HCT116 (cell line): ENCODE data around the gene TANC1. TPM values are rescaled to one million over a fixed set of nuclear protein-coding genes. Genes with fewer than 3 reads are reported as not detected.

ENCODE experiments used
- ATAC-seq: fragments of 200-7000 bp; cut with Tn5 transposase; 2 replicates; pipeline ENCODE4 v1.9.1; 2020; ENCODE audit warnings: mild to moderate bottlenecking, moderate library complexity
- BruUV-seq: library from RNA; stranded (reverse); fragments of 400-500 nt; replicated peaks from 2 replicates; lab custom pipeline; 2021; lab: Mats Ljungman, UMichigan
- CTCF ChIA-PET: fragments of 300-600 bp; sonication (Branson Sonifier 250); formaldehyde crosslinking; loops from one replicate; lab custom pipeline; 2021; ENCODE audit warnings: antibody characterized with exemption; lab: Charles Lee
- POLR2A ChIA-PET: fragments of 300-600, 350-600 bp; sonication (Branson Sonifier 250); formaldehyde crosslinking; loops from one replicate; lab custom pipeline; 2021; ENCODE audit warnings: antibody characterized with exemption; lab: Charles Lee
- RAD21 ChIA-PET, 2 experiments: fragments of 300-600 bp; sonication (Branson Sonifier 250); formaldehyde crosslinking; loops; one replicate each; lab custom pipeline; 2023; ENCODE audit warnings: low total read pairs in 2 of 2; ENCODE audit not compliant: uncharacterized antibody in 2 of 2, unreplicated experiment in 2 of 2, low non-redundant PET in 1 of 2; lab: Charles Lee
- DNase-seq: peaks from one replicate; pipeline ENCODE4 v3.0.0-alpha.2; 2010; ENCODE audit warnings: low read depth, low spot score
- H2AFZ ChIP-seq: fragments of 200-600 bp; shearing (Covaris generic), sonication (generic); 2 replicates; pipeline ENCODE4 v1.6.1; 2017; ENCODE audit warnings: low read depth, mixed run types, mixed read lengths, antibody characterized with exemption, low read length; ENCODE audit not compliant: poor library complexity, severe bottlenecking
- H3K27ac ChIP-seq: 2 replicates; pipeline ENCODE4 v1.5.1; 2012; ENCODE audit warnings: low read depth, low read length
- H3K27me3 ChIP-seq: fragments of 200-600 bp; sonication (generic); 2 replicates; pipeline ENCODE4 v1.6.1; 2016; ENCODE audit warnings: mixed run types, low read length, mixed read lengths; ENCODE audit not compliant: insufficient read depth
- H3K36me3 ChIP-seq, 2 experiments: fragments of 200-500 bp in 1 of 2; fragments of 200-600 bp in 1 of 2; sonication (Bioruptor generic) in 1 of 2; sonication (generic) in 1 of 2; 2 replicates each; pipeline versions ENCODE4 v1.5.1 to v1.6.1; 2014 to 2016; ENCODE audit warnings: low read length in 2 of 2, inconsistent platforms in 1 of 2, mixed read lengths in 1 of 2, mixed run types in 1 of 2; ENCODE audit not compliant: insufficient read depth in 2 of 2, control insufficient read depth in 1 of 2
- H3K4me1 ChIP-seq, 2 experiments: fragments of 200-600 bp in 1 of 2; sonication (generic) in 1 of 2; 2 replicates each; pipeline versions ENCODE4 v1.5.1 to v1.6.1; 2012 to 2017; ENCODE audit warnings: low read length in 2 of 2, inconsistent platforms in 1 of 2, mild to moderate bottlenecking in 1 of 2, mixed read lengths in 1 of 2, mixed run types in 1 of 2, moderate library complexity in 1 of 2; ENCODE audit not compliant: insufficient read depth in 2 of 2, control insufficient read depth in 1 of 2
- H3K4me2 ChIP-seq: fragments of 200-600 bp; sonication (generic); 2 replicates; pipeline ENCODE4 v1.6.1; 2017; ENCODE audit warnings: mixed run types, low read length, mixed read lengths
- H3K4me3 ChIP-seq, 2 experiments: fragments of 200-600 bp in 1 of 2; sonication (generic) in 1 of 2; replicated peaks in 1 of 2; 2 replicates each; pipeline ENCODE4 v1.5.1; 2011 to 2016; ENCODE audit warnings: low read length in 2 of 2, control low read depth in 1 of 2, low read depth in 1 of 2, mild to moderate bottlenecking in 1 of 2, mixed read lengths in 1 of 2, mixed run types in 1 of 2
- H3K79me2 ChIP-seq: fragments of 200-600 bp; sonication (generic); 2 replicates; pipeline ENCODE4 v1.6.1; 2017; ENCODE audit warnings: mild to moderate bottlenecking, mixed run types, low read length, moderate library complexity, mixed read lengths; ENCODE audit not compliant: insufficient read depth
- H3K9ac ChIP-seq: fragments of 200-600 bp; sonication (generic); 2 replicates; pipeline ENCODE4 v1.6.1; 2016; ENCODE audit warnings: low read length, mixed read lengths
- H3K9me2 ChIP-seq: fragments of 200-600 bp; sonication (generic), shearing (Covaris generic); 2 replicates; pipeline ENCODE4 v1.6.1; 2017; ENCODE audit warnings: mixed run types, mild to moderate bottlenecking, moderate library complexity; ENCODE audit not compliant: insufficient read depth
- H3K9me3 ChIP-seq, 2 experiments: fragments of 200-500 bp in 1 of 2; fragments of 200-600 bp in 1 of 2; sonication (Bioruptor generic) in 1 of 2; sonication (generic) in 1 of 2; 2 replicates each; pipeline ENCODE4 v1.6.1; 2014 to 2017; ENCODE audit warnings: low read length in 2 of 2, mixed read lengths in 2 of 2, inconsistent platforms in 1 of 2, low read depth in 1 of 2, mild to moderate bottlenecking in 1 of 2, mixed run types in 1 of 2, moderate library complexity in 1 of 2; ENCODE audit not compliant: control insufficient read depth in 1 of 2, insufficient read depth in 1 of 2
- H4K20me1 ChIP-seq: fragments of 200-600 bp; sonication (generic), shearing (Covaris generic); 2 replicates; pipeline ENCODE4 v1.6.1; 2017; ENCODE audit warnings: mixed run types, mild to moderate bottlenecking, moderate library complexity; ENCODE audit not compliant: insufficient read depth
- ATF3 ChIP-seq: IDR thresholded peaks from 2 replicates; pipeline ENCODE4 v1.6.1; 2012
- EGR1 ChIP-seq: IDR thresholded peaks from 2 replicates; pipeline ENCODE4 v1.6.1; 2012; ENCODE audit warnings: low read depth
- FOSL1 ChIP-seq: IDR thresholded peaks from 2 replicates; pipeline ENCODE4 v1.6.1; 2012; ENCODE audit warnings: low read depth
- JUND ChIP-seq: IDR thresholded peaks from 2 replicates; pipeline ENCODE4 v1.6.1; 2012
- MAX ChIP-seq: IDR thresholded peaks from 2 replicates; pipeline ENCODE4 v1.6.1; 2012
- RAD21 ChIP-seq: IDR thresholded peaks from 2 replicates; pipeline ENCODE4 v1.6.1; 2012; ENCODE audit warnings: low read depth, mild to moderate bottlenecking
- SP1 ChIP-seq: IDR thresholded peaks from 2 replicates; pipeline ENCODE4 v1.6.1; 2012; ENCODE audit warnings: low read depth
- SRF ChIP-seq: IDR thresholded peaks from 2 replicates; pipeline ENCODE4 v1.6.1; 2012; ENCODE audit warnings: low read depth
- YY1 ChIP-seq: IDR thresholded peaks from 2 replicates; pipeline ENCODE4 v1.6.1; 2011; ENCODE audit warnings: low read length, low read depth, moderate library complexity, mild to moderate bottlenecking; ENCODE audit not compliant: insufficient replicate concordance; ENCODE audit errors: extremely low read depth
- ZFX ChIP-seq: fragments of 450-650 bp; IDR thresholded peaks from 2 replicates; pipeline ENCODE4 v1.6.1; 2017
- ZNF274 ChIP-seq: fragments of 200-500 bp; sonication (Bioruptor generic); IDR thresholded peaks from 2 replicates; pipeline ENCODE4 v1.6.1; 2014; ENCODE audit warnings: mild to moderate bottlenecking, low read depth, low read length, inconsistent platforms
- intact Hi-C: fragments of 100-400 bp; cut with micrococcal nuclease; formaldehyde crosslinking; loops from 2 replicates; pipeline ENCODE4 v1.10.0; 2022
- total RNA-seq: library from RNA; stranded (reverse); gene quantifications from one replicate; pipeline ENCODE4 v1.2.1, GENCODE V29; 2021; ENCODE audit not compliant: unreplicated experiment
- TF ChIP-seq, protein P1 (sequence below): IDR thresholded peaks from 2 replicates; pipeline ENCODE4 v1.6.1; 2012; ENCODE audit warnings: low read depth
- TF ChIP-seq, protein P2 (sequence below), 3 experiments: fragments of 200-600 bp in 1 of 3; sonication (generic) in 1 of 3; IDR thresholded peaks in 2 of 3; conservative IDR thresholded peaks in 1 of 3; 2 replicates each; pipeline ENCODE4 v1.5.1; 2012 to 2017; ENCODE audit warnings: low read depth in 2 of 3, low read length in 2 of 3, antibody characterized with exemption in 1 of 3, borderline replicate concordance in 1 of 3, control low read depth in 1 of 3, mild to moderate bottlenecking in 1 of 3, mixed read lengths in 1 of 3, mixed run types in 1 of 3, moderate library complexity in 1 of 3; ENCODE audit not compliant: insufficient read depth in 1 of 3

The TANC1 gene
- total RNA-seq, 1 experiment from 2014 or later, result 15.1 TPM

GRCh38 chr2:158958365-158958764, 10.1 kb upstream of the TANC1 start:
- no TSS peak for BruUV-seq
- Histone ChIP-seq H2AFZ (no peak overlapping the region), H3K36me3 (no peaks in the 10 kb centered on the region), H3K9ac (no peak overlapping the region), H3K79me2 (no peaks in the 10 kb centered on the region), H3K4me3 (no peak overlapping the region), H3K9me2 (no peaks in the 10 kb centered on the region), H4K20me1 (no peaks in the 10 kb centered on the region), H3K27ac (no peak overlapping the region)
- DNase-seq (no peak), ATAC-seq (no peak)
- CTCF ChIA-PET, result no interaction called here
- intact Hi-C loops, result no loop called here
- TF ChIP-seq RAD21, result no peak
- TF ChIP-seq SRF, result no peak
- TF ChIP-seq EGR1, result no peak
- no peak for TF ChIP-seq MAX
- TF ChIP-seq, all 23 proteins: peak for 0
- Histone ChIP-seq H3K9me3 (no peaks in the 10 kb centered on the region), H3K4me2 (no peak overlapping the region), H3K4me1 (peaks cover 9 to 11% of the 10 kb centered on the region in 2 experiments; a peak in 3 of 4 replicates), H3K27me3 (no peaks in the 10 kb centered on the region)
- POLR2A ChIA-PET, result no interaction called here
- RAD21 ChIA-PET, result no interaction called here

DNA sequence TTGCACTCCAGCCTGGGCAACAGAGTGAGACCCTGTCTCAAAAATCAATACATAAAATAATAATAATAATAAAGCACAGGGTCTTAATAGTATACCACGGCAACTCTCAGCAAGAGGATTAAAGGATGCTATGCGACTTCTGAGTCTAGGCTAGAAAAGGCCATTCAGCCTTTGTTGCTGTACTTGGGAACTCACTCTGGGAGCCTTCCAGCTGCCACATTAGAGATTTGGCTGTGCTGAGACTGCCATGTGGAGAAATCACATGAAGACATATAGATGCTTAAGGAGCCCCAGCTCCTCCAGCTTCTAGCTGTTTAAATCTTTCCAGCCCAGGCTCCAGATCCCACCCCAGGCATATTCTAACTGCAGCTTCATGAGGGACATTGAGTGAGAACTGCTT, 8.2 kb upstream of the TANC1 start:
- CTCF ChIA-PET, result no interaction called here
- Histone ChIP-seq H3K4me2 (no peak overlapping the region), H3K27ac (no peak overlapping the region), H2AFZ (no peak overlapping the region), H3K4me3 (no peak overlapping the region), H4K20me1 (no peaks in the 10 kb centered on the region), H3K79me2 (no peaks in the 10 kb centered on the region), H3K36me3 (no peaks in the 10 kb centered on the region), H3K9me3 (no peaks in the 10 kb centered on the region), H3K4me1 (no peaks in the 10 kb centered on the region), H3K27me3 (no peaks in the 10 kb centered on the region), H3K9ac (no peak overlapping the region), H3K9me2 (no peaks in the 10 kb centered on the region)
- DNase-seq (no peak), ATAC-seq (no peak)
- intact Hi-C loops, result no loop called here
- POLR2A ChIA-PET, result no interaction called here
- no TSS peak for BruUV-seq
- RAD21 ChIA-PET, result no interaction called here
- TF ChIP-seq SRF, result no peak
- no peak for TF ChIP-seq JUND
- TF ChIP-seq SP1, result no peak
- TF ChIP-seq YY1, result no peak
- no peak for TF ChIP-seq ZFX
- no peak for TF ChIP-seq FOSL1
- TF ChIP-seq, protein P1, sequence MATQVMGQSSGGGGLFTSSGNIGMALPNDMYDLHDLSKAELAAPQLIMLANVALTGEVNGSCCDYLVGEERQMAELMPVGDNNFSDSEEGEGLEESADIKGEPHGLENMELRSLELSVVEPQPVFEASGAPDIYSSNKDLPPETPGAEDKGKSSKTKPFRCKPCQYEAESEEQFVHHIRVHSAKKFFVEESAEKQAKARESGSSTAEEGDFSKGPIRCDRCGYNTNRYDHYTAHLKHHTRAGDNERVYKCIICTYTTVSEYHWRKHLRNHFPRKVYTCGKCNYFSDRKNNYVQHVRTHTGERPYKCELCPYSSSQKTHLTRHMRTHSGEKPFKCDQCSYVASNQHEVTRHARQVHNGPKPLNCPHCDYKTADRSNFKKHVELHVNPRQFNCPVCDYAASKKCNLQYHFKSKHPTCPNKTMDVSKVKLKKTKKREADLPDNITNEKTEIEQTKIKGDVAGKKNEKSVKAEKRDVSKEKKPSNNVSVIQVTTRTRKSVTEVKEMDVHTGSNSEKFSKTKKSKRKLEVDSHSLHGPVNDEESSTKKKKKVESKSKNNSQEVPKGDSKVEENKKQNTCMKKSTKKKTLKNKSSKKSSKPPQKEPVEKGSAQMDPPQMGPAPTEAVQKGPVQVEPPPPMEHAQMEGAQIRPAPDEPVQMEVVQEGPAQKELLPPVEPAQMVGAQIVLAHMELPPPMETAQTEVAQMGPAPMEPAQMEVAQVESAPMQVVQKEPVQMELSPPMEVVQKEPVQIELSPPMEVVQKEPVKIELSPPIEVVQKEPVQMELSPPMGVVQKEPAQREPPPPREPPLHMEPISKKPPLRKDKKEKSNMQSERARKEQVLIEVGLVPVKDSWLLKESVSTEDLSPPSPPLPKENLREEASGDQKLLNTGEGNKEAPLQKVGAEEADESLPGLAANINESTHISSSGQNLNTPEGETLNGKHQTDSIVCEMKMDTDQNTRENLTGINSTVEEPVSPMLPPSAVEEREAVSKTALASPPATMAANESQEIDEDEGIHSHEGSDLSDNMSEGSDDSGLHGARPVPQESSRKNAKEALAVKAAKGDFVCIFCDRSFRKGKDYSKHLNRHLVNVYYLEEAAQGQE, result no peak
- TF ChIP-seq RAD21, result no peak
- TF ChIP-seq MAX, result no peak
- no peak for TF ChIP-seq ZNF274
- TF ChIP-seq ATF3, result no peak
- TF ChIP-seq, protein P2, sequence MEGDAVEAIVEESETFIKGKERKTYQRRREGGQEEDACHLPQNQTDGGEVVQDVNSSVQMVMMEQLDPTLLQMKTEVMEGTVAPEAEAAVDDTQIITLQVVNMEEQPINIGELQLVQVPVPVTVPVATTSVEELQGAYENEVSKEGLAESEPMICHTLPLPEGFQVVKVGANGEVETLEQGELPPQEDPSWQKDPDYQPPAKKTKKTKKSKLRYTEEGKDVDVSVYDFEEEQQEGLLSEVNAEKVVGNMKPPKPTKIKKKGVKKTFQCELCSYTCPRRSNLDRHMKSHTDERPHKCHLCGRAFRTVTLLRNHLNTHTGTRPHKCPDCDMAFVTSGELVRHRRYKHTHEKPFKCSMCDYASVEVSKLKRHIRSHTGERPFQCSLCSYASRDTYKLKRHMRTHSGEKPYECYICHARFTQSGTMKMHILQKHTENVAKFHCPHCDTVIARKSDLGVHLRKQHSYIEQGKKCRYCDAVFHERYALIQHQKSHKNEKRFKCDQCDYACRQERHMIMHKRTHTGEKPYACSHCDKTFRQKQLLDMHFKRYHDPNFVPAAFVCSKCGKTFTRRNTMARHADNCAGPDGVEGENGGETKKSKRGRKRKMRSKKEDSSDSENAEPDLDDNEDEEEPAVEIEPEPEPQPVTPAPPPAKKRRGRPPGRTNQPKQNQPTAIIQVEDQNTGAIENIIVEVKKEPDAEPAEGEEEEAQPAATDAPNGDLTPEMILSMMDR (IDR thresholded peaks at IDR 0.05 in 2 of 3, conservative IDR thresholded peaks at IDR 0.05 in 1 of 3; ENCODE audit: borderline replicate concordance in 1 of 3, insufficient read depth in 1 of 3, low read depth in 2 of 3, low read length in 2 of 3), result no peak
